Measurements from ENCODE around the gene GFOD1. TPM values are rescaled to one million over a fixed set of nuclear protein-coding genes. Genes with fewer than 3 reads are reported as not detected.

Gene GFOD1
- total and polyA plus RNA-seq, 10 of the 15 experiments (the other 5 are each of a cell fraction or from before 2014, with no cell fraction given): 6.5 to 41.4 (median 16.0) TPM

GRCh38 chr6:13466304-13467215, 20.8 kb downstream of the GFOD1 start (continued):
- TF ChIP-seq IKZF2 (IDR thresholded peaks at IDR 0.05) (0 out of 4 replicates have a peak, but pooled peaks of 1 of the 2 experiments have one; percentile 7), MYB (IDR thresholded peaks at IDR 0.05; ENCODE audit: borderline replicate concordance, low read depth, low read length) (no peak), BCL3 (IDR thresholded peaks at IDR 0.05; ENCODE audit: borderline replicate concordance, insufficient read depth, low read depth, low read length, poor library complexity, severe bottlenecking) (peak; percentile 22), BCL11A (IDR thresholded peaks at IDR 0.05; ENCODE audit: low read depth, low read length) (0 out of 2 replicates have a peak, but pooled peaks have one; percentile 19), PKNOX1 (IDR thresholded peaks at IDR 0.05) (peak; percentile 45; the same call in 1 of the 2 replicates)

- ChIA-PET SMC1A (ENCODE audit: uncharacterized antibody, unreplicated experiment) (interaction anchor here (0.9 to 6.7 kb wide), 8 partner anchors 8 to 37 kb away, joined by 3 to 50 read pairs (median 6); partner anchors contain the start of gene GFOD1), POLR2A (interaction anchor here (1.5 to 1.8 kb wide), 2 partner anchors 10 to 18 kb away, joined by 4 to 11 read pairs; no protein-coding TSS in a partner anchor), CTCF (interaction anchor here (0.6 to 1.4 kb wide), 4 partner anchors 26 to 121 kb away, joined by 3 to 4 read pairs (median 3); no protein-coding TSS in a partner anchor), RAD21 (ENCODE audit: unreplicated experiment) (interaction anchor here (0.7 to 1.4 kb wide), 6 partner anchors 9 to 109 kb away, joined by 3 to 8 read pairs (median 4); partner anchors contain the start of gene SIRT5)
- H3K4me2 ChIP-seq (ENCODE audit: control insufficient read depth, insufficient read depth): no peak overlapping the region
- H3K36me3 ChIP-seq (ENCODE audit: control insufficient read depth in 2 of 2, insufficient read depth in 2 of 2, low read length in 1 of 2): peaks cover 14 to 17% of the 10 kb centered on the region in 2 experiments; a peak in 3 of 4 replicates
- H2AFZ ChIP-seq (ENCODE audit: control insufficient read depth, low read depth, low read length): no peak overlapping the region
- H3K79me2 ChIP-seq (ENCODE audit: control insufficient read depth, insufficient read depth, low read length): peaks cover 66% of the 10 kb centered on the region
- FAIRE-seq (no peak), DNase-seq (ENCODE audit: low read depth, low spot score) (no peak), ATAC-seq (no peak)
- H3K27ac ChIP-seq (ENCODE audit: control insufficient read depth, insufficient read depth): peak overlapping the region; percentile 41; the same call in 1 of the 2 replicates
- H3K4me3 ChIP-seq: no peak overlapping the region
- no peaks in the 10 kb centered on the region for H4K20me1 ChIP-seq (ENCODE audit: control insufficient read depth, insufficient read depth)
- in situ Hi-C loops (cut with MboI) (no loop called here), intact Hi-C loops (cut with micrococcal nuclease; ENCODE audit: unreplicated experiment) (loop anchor here (5.0 kb wide), 1 partner anchor 38 kb away; no protein-coding TSS in a partner anchor)
- peaks cover 2% of the 10 kb centered on the region; the same call in 1 of the 3 replicates for H3K9me3 ChIP-seq (replicated peaks; ENCODE audit: control insufficient read depth, insufficient read depth, low read length)
- peaks cover 42% of the 10 kb centered on the region for H3K4me1 ChIP-seq (ENCODE audit: control insufficient read depth, insufficient read depth, low read length)
- BruUV-seq (replicated peaks): no TSS peak
- no peak overlapping the region for H3K9ac ChIP-seq (ENCODE audit: control insufficient read depth, insufficient read depth, low read length)
- TF ChIP-seq SRF (IDR thresholded peaks at IDR 0.05; ENCODE audit: low read depth in 2 of 2, low read length in 2 of 2) (no peak), CREM (IDR thresholded peaks at IDR 0.05; ENCODE audit: low read depth) (no peak), EED (IDR thresholded peaks at IDR 0.05; ENCODE audit: low read depth) (peak; percentile 50; the same call in 1 of the 2 replicates)
- H3K27me3 ChIP-seq (replicated peaks in 1 of 2; ENCODE audit: control insufficient read depth in 2 of 2, insufficient read depth in 2 of 2, low read length in 1 of 2): no peaks in the 10 kb centered on the region
- WGBS (ENCODE audit: insufficient coverage, insufficient replicate concordance, low lambda C conversion rate, missing lambda C conversion rate): 87% methylated on average over 1 of the region's 1 CpG
Measured at GRCh38 chr6:13465734-13466133, 21.7 kb downstream of the GFOD1 start.

Measured in GM12878 (cell line).